SK-N-SH (cell line): ENCODE measurements around the gene TP53BP2. TPM values are rescaled to one million over a fixed set of nuclear protein-coding genes. Genes with fewer than 3 reads are reported as not detected.

ENCODE experiments used
- CTCF ChIA-PET: fragments of 300-600, 350-600 bp; formaldehyde crosslinking; extraction: SDS; loops from one replicate; lab custom pipeline; 2021; lab: Yijun Ruan, JAX
- POLR2A ChIA-PET: fragments of 350-600 bp; sonication (Branson Sonifier 250); formaldehyde crosslinking; extraction: SDS; loops from one replicate; lab custom pipeline; 2020; ENCODE audit warnings: antibody characterized with exemption, inconsistent platforms; lab: Yijun Ruan, JAX
- DNase-seq: peaks from one replicate; pipeline ENCODE4 v3.0.0; 2012
- H2AFZ ChIP-seq: fragments of 200-600 bp; sonication (generic); 2 replicates; pipeline ENCODE4 v1.8.1; 2016; ENCODE audit warnings: antibody characterized with exemption, mild to moderate bottlenecking, low read depth
- H3F3A ChIP-seq: fragments of 200-600 bp; sonication (generic); replicated peaks from 2 replicates; pipeline ENCODE3; 2016; ENCODE audit warnings: antibody characterized with exemption, mild to moderate bottlenecking; ENCODE audit not compliant: insufficient read depth
- H3K27ac ChIP-seq, 2 experiments: fragments of 200-500 bp in 1 of 2; fragments of 200-600 bp in 1 of 2; sonication (Bioruptor generic) in 1 of 2; sonication (generic), shearing (Covaris generic) in 1 of 2; 2 replicates each; pipeline versions ENCODE4 v1.5.1 to v1.6.1; 2014 to 2016; ENCODE audit warnings: low read depth in 2 of 2, inconsistent platforms in 1 of 2, low read length in 1 of 2, mild to moderate bottlenecking in 1 of 2, mixed read lengths in 1 of 2
- H3K27me3 ChIP-seq: fragments of 200-600 bp; sonication (generic), shearing (Covaris generic); 2 replicates; pipeline ENCODE4 v1.6.1; 2016; ENCODE audit warnings: mixed run types; ENCODE audit not compliant: insufficient read depth
- H3K36me3 ChIP-seq, 2 experiments: fragments of 200-500 bp in 1 of 2; fragments of 200-600 bp in 1 of 2; sonication (Bioruptor generic) in 1 of 2; sonication (generic) in 1 of 2; replicated peaks in 1 of 2; 2 replicates each; pipeline versions ENCODE3 to v1.5.1; 2014 to 2016; ENCODE audit warnings: low read length in 1 of 2, mild to moderate bottlenecking in 1 of 2; ENCODE audit not compliant: insufficient read depth in 2 of 2, control insufficient read depth in 1 of 2
- H3K4me1 ChIP-seq, 2 experiments: fragments of 200-500 bp in 1 of 2; fragments of 200-600 bp in 1 of 2; sonication (Bioruptor generic) in 1 of 2; sonication (generic), shearing (Covaris generic) in 1 of 2; 2 replicates each; pipeline versions ENCODE4 v1.5.1 to v1.6.1; 2014 to 2016; ENCODE audit warnings: low read depth in 1 of 2, low read length in 1 of 2, mixed run types in 1 of 2; ENCODE audit not compliant: insufficient read depth in 2 of 2, control insufficient read depth in 1 of 2
- H3K4me2 ChIP-seq: fragments of 200-600 bp; sonication (generic), shearing (Covaris generic); 2 replicates; pipeline ENCODE4 v1.6.1; 2017; ENCODE audit warnings: mixed run types
- H3K4me3 ChIP-seq, 2 experiments: fragments of 200-500 bp in 1 of 2; fragments of 200-600 bp in 1 of 2; sonication (Bioruptor generic) in 1 of 2; sonication (generic), shearing (Covaris generic) in 1 of 2; 2 replicates each; pipeline versions ENCODE4 v1.5.1 to v1.8.1; 2014 to 2016; ENCODE audit warnings: low read depth in 2 of 2, inconsistent platforms in 1 of 2, low read length in 1 of 2, mild to moderate bottlenecking in 1 of 2, mixed read lengths in 1 of 2, moderate library complexity in 1 of 2
- H3K79me2 ChIP-seq: fragments of 200-600 bp; sonication (generic); 2 replicates; pipeline ENCODE4 v1.8.1; 2017; ENCODE audit warnings: mild to moderate bottlenecking; ENCODE audit not compliant: insufficient read depth
- H3K9ac ChIP-seq: fragments of 200-600 bp; sonication (generic); 2 replicates; pipeline ENCODE4 v1.6.1; 2017; ENCODE audit warnings: mixed run types
- H3K9me2 ChIP-seq: fragments of 200-600 bp; sonication (generic); 2 replicates; pipeline ENCODE4 v1.6.1; 2017; ENCODE audit warnings: mixed run types
- H3K9me3 ChIP-seq: fragments of 200-600 bp; sonication (generic); 2 replicates; pipeline ENCODE4 v1.6.1; 2017; ENCODE audit warnings: mixed run types, mild to moderate bottlenecking, moderate library complexity
- H4K20me1 ChIP-seq: fragments of 200-600 bp; sonication (generic); 2 replicates; pipeline ENCODE4 v1.6.1; 2017; ENCODE audit warnings: mild to moderate bottlenecking, mixed run types; ENCODE audit not compliant: insufficient read depth
- CHD2 ChIP-seq: fragments of 150-350 bp; IDR thresholded peaks from 2 replicates; pipeline ENCODE4 v1.6.1; 2018; ENCODE audit warnings: low read length; ENCODE audit not compliant: partially characterized antibody
- ELF1 ChIP-seq: IDR thresholded peaks from 2 replicates; pipeline ENCODE4 v1.4.0; 2012
- EZH2phosphoT487 ChIP-seq: fragments of 200-600 bp; sonication (generic); IDR thresholded peaks from 2 replicates; pipeline ENCODE4 v1.6.1; 2017; ENCODE audit warnings: low read depth, mixed run types, mild to moderate bottlenecking, antibody characterized with exemption, moderate library complexity, borderline replicate concordance
- IRF3 ChIP-seq: fragments of 150-350 bp; IDR thresholded peaks from 2 replicates; pipeline ENCODE4 v1.6.1; 2016; ENCODE audit warnings: mild to moderate bottlenecking, low read depth, low read length
- JUND ChIP-seq: IDR thresholded peaks from 2 replicates; pipeline ENCODE4 v1.4.0; 2012
- MAX ChIP-seq: IDR thresholded peaks from 2 replicates; pipeline ENCODE4 v1.4.0; 2012; ENCODE audit warnings: low read depth
- MXI1 ChIP-seq: IDR thresholded peaks from 2 replicates; pipeline ENCODE4 v1.6.1; 2012; ENCODE audit warnings: mild to moderate bottlenecking, low read depth, low read length, improper control_type of control experiment
- NRF1 ChIP-seq: IDR thresholded peaks from 2 replicates; pipeline ENCODE4 v1.6.1; 2012; ENCODE audit warnings: low read depth, mild to moderate bottlenecking, low read length
- RAD21 ChIP-seq: IDR thresholded peaks from 2 replicates; pipeline ENCODE4 v1.6.1; 2012; ENCODE audit warnings: mild to moderate bottlenecking, low read length
- RFX5 ChIP-seq: IDR thresholded peaks from 2 replicates; pipeline ENCODE4 v1.6.1; 2012; ENCODE audit warnings: mild to moderate bottlenecking, improper control_type of control experiment, low read length
- RXRA ChIP-seq: IDR thresholded peaks from 2 replicates; pipeline ENCODE4 v1.4.0; 2012; ENCODE audit warnings: low read depth, mild to moderate bottlenecking, borderline replicate concordance
- SIN3A ChIP-seq: IDR thresholded peaks from 2 replicates; pipeline ENCODE4 v1.6.1; 2012; ENCODE audit warnings: low read depth, mild to moderate bottlenecking, low read length, moderate library complexity, borderline replicate concordance
- TCF12 ChIP-seq: IDR thresholded peaks from 2 replicates; pipeline ENCODE4 v1.4.0; 2012
- USF1 ChIP-seq: IDR thresholded peaks from 2 replicates; pipeline ENCODE4 v1.4.0; 2012; ENCODE audit warnings: low read depth, borderline replicate concordance
- USF2 ChIP-seq: fragments of 150-350 bp; IDR thresholded peaks from 2 replicates; pipeline ENCODE4 v1.6.1; 2017; ENCODE audit warnings: antibody characterized with exemption, low read length, low read depth, borderline replicate concordance
- YY1 ChIP-seq: IDR thresholded peaks from 2 replicates; pipeline ENCODE4 v1.4.0; 2012; ENCODE audit warnings: low read depth, mild to moderate bottlenecking
- ZBTB33 ChIP-seq: IDR thresholded peaks from 2 replicates; pipeline ENCODE4 v1.4.0; 2012; ENCODE audit warnings: low read depth, borderline replicate concordance
- WGBS: methylation state at CpG from one replicate; pipeline ENCODE4 v1.1.6; 2017; ENCODE audit warnings: low lambda C conversion rate; 5-methylcytosine and 5-hydroxymethylcytosine counted together
- polyA plus RNA-seq, 3 experiments: library from polyadenylated mRNA; depleted of rRNA; stranded (reverse); fragments of >200 nt; gene quantifications; 2 replicates each; pipeline ENCODE4 v1.2.3, GENCODE V29; 2012

TP53BP2 gene
- polyA plus RNA-seq, 1 of the 3 experiments (the other 2 are of a cell fraction) = 11.4 TPM

GRCh38 chr1:223759273-223759672 is 86.5 kb downstream of the TP53BP2 start:
- DNase-seq = no peak
- no peak overlapping the region for H3K4me3 ChIP-seq
- no peaks in the 10 kb centered on the region for H4K20me1 ChIP-seq
- no peak overlapping the region for H2AFZ ChIP-seq
- no peak overlapping the region for H3K9ac ChIP-seq
- ChIA-PET POLR2A (no interaction called here), CTCF (interaction anchor here (1.0 to 6.8 kb wide), 2 partner anchors 10 to 64 kb away, joined by 3 to 46 read pairs; no protein-coding TSS in a partner anchor)
- TF ChIP-seq USF2 = no peak
- no peak for TF ChIP-seq ELF1
- no peak for TF ChIP-seq USF1
- no peak for TF ChIP-seq RFX5
- TF ChIP-seq MAX = no peak
- no peak for TF ChIP-seq IRF3
- no peak for TF ChIP-seq CHD2
- TF ChIP-seq JUND = no peak
- TF ChIP-seq ZBTB33 = no peak
- TF ChIP-seq SIN3A = no peak
- no peak for TF ChIP-seq EZH2phosphoT487
- no peak for TF ChIP-seq YY1
- no peak for TF ChIP-seq MXI1
- TF ChIP-seq RXRA = no peak
- TF ChIP-seq RAD21 = no peak
- no peak for TF ChIP-seq TCF12
- TF ChIP-seq NRF1 = no peak
- no peaks in the 10 kb centered on the region for H3K9me2 ChIP-seq
- H3K4me1 ChIP-seq = no peaks in the 10 kb centered on the region
- peaks cover 9% of the 10 kb centered on the region for H3F3A ChIP-seq
- H3K36me3 ChIP-seq = peaks cover 68 to 84% of the 10 kb centered on the region in 2 experiments
- 96% methylated on average over 13 of the region's 13 CpGs for WGBS
- no peak overlapping the region for H3K27ac ChIP-seq
- H3K4me2 ChIP-seq = no peak overlapping the region
- H3K9me3 ChIP-seq = no peaks in the 10 kb centered on the region
- H3K79me2 ChIP-seq = no peaks in the 10 kb centered on the region
- no peaks in the 10 kb centered on the region for H3K27me3 ChIP-seq
